A673 (cell line): ENCODE data around the gene RABGAP1L. TPM values are rescaled to one million over a fixed set of nuclear protein-coding genes. Genes with fewer than 3 reads are reported as not detected.

Source experiments
- BruUV-seq: library from RNA; stranded (reverse); fragments of 400-500 nt; replicated peaks from 2 replicates; lab custom pipeline; 2021; lab: Mats Ljungman, UMichigan
- CTCF ChIA-PET: fragments of 300-600 bp; sonication (Branson Sonifier 250); formaldehyde crosslinking; loops from one replicate; lab custom pipeline; 2022; ENCODE audit warnings: antibody characterized with exemption; lab: Charles Lee
- POLR2A ChIA-PET: fragments of 300-600 bp; sonication (Branson Sonifier 250); formaldehyde crosslinking; loops from one replicate; lab custom pipeline; 2022; ENCODE audit warnings: antibody characterized with exemption; ENCODE audit not compliant: low non-redundant PET; lab: Charles Lee
- DNase-seq: peaks from one replicate; pipeline ENCODE4 v3.0.0-alpha.2; 2015; ENCODE audit warnings: low spot score
- H3K27ac ChIP-seq: fragments of 200-600 bp; sonication (generic); 2 replicates; pipeline ENCODE4 v1.5.1; 2016; ENCODE audit warnings: mixed run types, low read depth, mild to moderate bottlenecking, mixed read lengths, antibody characterized with exemption, low read length; ENCODE audit not compliant: poor library complexity, severe bottlenecking
- H3K27me3 ChIP-seq: fragments of 200-600 bp; sonication (generic); replicated peaks from 2 replicates; pipeline ENCODE4 v1.6.1; 2017; ENCODE audit warnings: mixed run types, low read depth, mild to moderate bottlenecking, mixed read lengths, antibody characterized with exemption, low read length; ENCODE audit not compliant: insufficient read depth, poor library complexity
- H3K36me3 ChIP-seq: fragments of 200-600 bp; sonication (generic); 2 replicates; pipeline ENCODE4 v1.6.1; 2016; ENCODE audit warnings: mixed run types, mild to moderate bottlenecking, mixed read lengths, antibody characterized with exemption, low read length; ENCODE audit not compliant: insufficient read depth, poor library complexity, severe bottlenecking
- H3K4me1 ChIP-seq: fragments of 200-600 bp; sonication (generic); 2 replicates; pipeline ENCODE4 v1.6.1; 2017; ENCODE audit warnings: mixed run types, mild to moderate bottlenecking, mixed read lengths, antibody characterized with exemption, low read length; ENCODE audit not compliant: insufficient read depth, poor library complexity, severe bottlenecking
- H3K4me3 ChIP-seq: fragments of 200-600 bp; sonication (generic); 2 replicates; pipeline ENCODE4 v1.5.1; 2016; ENCODE audit warnings: low read depth, mixed run types, mild to moderate bottlenecking, mixed read lengths, low read length; ENCODE audit not compliant: poor library complexity, severe bottlenecking
- H3K9me3 ChIP-seq: fragments of 200-600 bp; sonication (generic); 2 replicates; pipeline ENCODE4 v1.6.1; 2016; ENCODE audit warnings: mixed run types, low read depth, mild to moderate bottlenecking, mixed read lengths, antibody characterized with exemption, low read length; ENCODE audit not compliant: poor library complexity, severe bottlenecking
- CTCF ChIP-seq: fragments of 300-800, 200-600 bp; sonication (generic); conservative IDR thresholded peaks from 2 replicates; pipeline ENCODE4 v1.5.1; 2017; ENCODE audit warnings: low read depth, mild to moderate bottlenecking, antibody characterized with exemption, low read length, moderate library complexity, mixed read lengths
- EZH2 ChIP-seq: fragments of 200-600 bp; sonication (generic); IDR thresholded peaks from 2 replicates; pipeline ENCODE4 v1.6.1; 2017; ENCODE audit warnings: borderline replicate concordance, low read depth, mild to moderate bottlenecking, mixed read lengths, antibody characterized with exemption, low read length; ENCODE audit not compliant: poor library complexity, severe bottlenecking
- intact Hi-C: fragments of 100-400 bp; cut with micrococcal nuclease; formaldehyde crosslinking; loops from one replicate; pipeline ENCODE4 v1.10.0; 2022; ENCODE audit not compliant: unreplicated experiment
- total RNA-seq: library from RNA; stranded (reverse); gene quantifications from 2 replicates; pipeline ENCODE4 v1.2.3, GENCODE V29; 2021

The RABGAP1L gene
- total RNA-seq, 1 experiment from 2014 or later, result 19.3 TPM

- no peak for DNase-seq
- CTCF ChIA-PET, result no interaction called here
- no peaks in the 10 kb centered on the region for H3K9me3 ChIP-seq
- BruUV-seq, result no TSS peak
- H3K27ac ChIP-seq, result no peak overlapping the region
- H3K36me3 ChIP-seq, result no peaks in the 10 kb centered on the region
- no peak for TF ChIP-seq CTCF
- TF ChIP-seq EZH2, result no peak
- no peaks in the 10 kb centered on the region for H3K27me3 ChIP-seq
- no peak overlapping the region for H3K4me3 ChIP-seq
- no peaks in the 10 kb centered on the region for H3K4me1 ChIP-seq
- intact Hi-C loops, result no loop called here
- POLR2A ChIA-PET, result no interaction called here
Observed at GRCh38 chr1:174428739-174429138, 269.4 kb downstream of the RABGAP1L start.

DNA sequence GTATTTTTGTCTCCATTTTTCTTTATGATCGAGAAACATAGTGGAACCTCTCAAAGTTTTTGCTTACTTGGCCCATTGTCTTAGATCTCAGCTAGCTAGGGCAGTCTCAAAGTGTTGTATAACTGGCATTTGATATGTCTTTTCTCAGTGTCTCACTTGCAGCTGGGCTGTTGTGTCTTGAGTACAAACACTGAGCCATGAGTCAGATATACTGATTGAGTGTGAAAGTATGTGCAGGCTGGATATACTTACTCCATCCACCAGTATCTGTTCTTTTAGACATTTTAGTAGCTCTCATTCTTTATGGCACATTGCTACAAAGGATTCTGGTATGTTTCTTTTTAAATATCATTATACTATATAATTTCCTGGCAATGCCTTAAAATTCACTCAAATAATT, 274.1 kb downstream of the RABGAP1L start:
- no peak overlapping the region for H3K27ac ChIP-seq
- TF ChIP-seq EZH2 (no peak), CTCF (no peak)
- no peak overlapping the region for H3K4me3 ChIP-seq
- intact Hi-C loops, result no loop called here
- BruUV-seq, result no TSS peak
- no peaks in the 10 kb centered on the region for H3K36me3 ChIP-seq
- ChIA-PET POLR2A (no interaction called here), CTCF (no interaction called here)
- no peaks in the 10 kb centered on the region for H3K4me1 ChIP-seq
- H3K9me3 ChIP-seq, result no peaks in the 10 kb centered on the region
- no peaks in the 10 kb centered on the region for H3K27me3 ChIP-seq
- no peak for DNase-seq

- intact Hi-C loops, result no loop called here
- DNase-seq, result no peak
- no peak overlapping the region for H3K4me3 ChIP-seq
- no TSS peak for BruUV-seq
- H3K36me3 ChIP-seq, result no peaks in the 10 kb centered on the region
- no peaks in the 10 kb centered on the region for H3K9me3 ChIP-seq
- CTCF ChIA-PET, result interaction anchor here (0.5 kb wide), 1 partner anchor 326 kb away, joined by 4 read pairs; no protein-coding TSS in a partner anchor
- POLR2A ChIA-PET, result no interaction called here
- no peak overlapping the region for H3K27ac ChIP-seq
- no peaks in the 10 kb centered on the region for H3K4me1 ChIP-seq
- TF ChIP-seq CTCF, result no peak
- no peak for TF ChIP-seq EZH2
- no peaks in the 10 kb centered on the region for H3K27me3 ChIP-seq
Observed at GRCh38 chr1:174445351-174445750, 286.0 kb downstream of the RABGAP1L start.
